ENCODE measurements around the gene PRDM8.

DNA sequence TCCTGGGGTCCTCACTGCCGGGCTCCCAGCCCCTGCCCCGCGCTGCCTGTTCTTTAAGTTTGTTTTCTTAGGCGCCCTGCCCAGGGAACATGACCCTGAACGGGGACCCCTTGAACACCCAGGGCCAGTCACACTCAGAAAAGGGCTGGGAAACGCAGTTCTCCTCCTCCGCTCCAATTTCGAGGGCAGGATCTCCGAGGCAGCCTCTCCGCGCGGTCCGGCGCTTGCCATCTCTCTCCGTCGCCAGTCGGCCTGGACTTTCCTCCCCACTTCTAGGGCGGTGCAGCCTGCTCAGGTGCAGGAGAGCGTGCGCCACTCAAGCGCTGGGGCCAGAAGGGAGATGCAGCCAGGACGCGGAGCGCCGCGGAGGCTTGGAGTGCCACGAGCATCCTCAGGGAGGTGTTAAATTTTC lies 9.9 kb downstream of the PRDM8 start:
- no peak for TF ChIP-seq RFX5 (IDR thresholded peaks at IDR 0.05; ENCODE audit: low read depth, low read length)
- no peak for TF ChIP-seq POLR2A (IDR thresholded peaks at IDR 0.05; ENCODE audit: low read depth, low read length)
- no peak for TF ChIP-seq CTCF (conservative IDR thresholded peaks at IDR 0.05; ENCODE audit: low read depth, low read length)
- TF ChIP-seq ELK1 (IDR thresholded peaks at IDR 0.05; ENCODE audit: borderline replicate concordance, low read depth, low read length), result no peak
- no peak for TF ChIP-seq RAD21 (IDR thresholded peaks at IDR 0.05; ENCODE audit: low read length)
- TF ChIP-seq MAZ (IDR thresholded peaks at IDR 0.05; ENCODE audit: borderline replicate concordance, low read depth, low read length), result no peak
- no peak for TF ChIP-seq MAFK (IDR thresholded peaks at IDR 0.05; ENCODE audit: low read depth, low read length)
- no peak for TF ChIP-seq BHLHE40 (IDR thresholded peaks at IDR 0.05; ENCODE audit: low read depth, low read length)
- TF ChIP-seq, protein P1, sequence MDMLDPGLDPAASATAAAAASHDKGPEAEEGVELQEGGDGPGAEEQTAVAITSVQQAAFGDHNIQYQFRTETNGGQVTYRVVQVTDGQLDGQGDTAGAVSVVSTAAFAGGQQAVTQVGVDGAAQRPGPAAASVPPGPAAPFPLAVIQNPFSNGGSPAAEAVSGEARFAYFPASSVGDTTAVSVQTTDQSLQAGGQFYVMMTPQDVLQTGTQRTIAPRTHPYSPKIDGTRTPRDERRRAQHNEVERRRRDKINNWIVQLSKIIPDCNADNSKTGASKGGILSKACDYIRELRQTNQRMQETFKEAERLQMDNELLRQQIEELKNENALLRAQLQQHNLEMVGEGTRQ (IDR thresholded peaks at IDR 0.05; ENCODE audit: low read depth, low read length), result no peak
- no peak for TF ChIP-seq RCOR1 (IDR thresholded peaks at IDR 0.05; ENCODE audit: insufficient replicate concordance, low read length)
- TF ChIP-seq NFE2L2 (IDR thresholded peaks at IDR 0.05; ENCODE audit: low read depth, low read length), result no peak
- TF ChIP-seq MXI1 (IDR thresholded peaks at IDR 0.05; ENCODE audit: borderline replicate concordance, low read depth, low read length), result no peak
- no peak for TF ChIP-seq CHD1 (IDR thresholded peaks at IDR 0.05; ENCODE audit: low read depth, low read length)
- no peak for TF ChIP-seq SMC3 (IDR thresholded peaks at IDR 0.05; ENCODE audit: low read depth, low read length)
